ENCODE data around the gene UBAC1.

UBAC1 gene

DNA sequence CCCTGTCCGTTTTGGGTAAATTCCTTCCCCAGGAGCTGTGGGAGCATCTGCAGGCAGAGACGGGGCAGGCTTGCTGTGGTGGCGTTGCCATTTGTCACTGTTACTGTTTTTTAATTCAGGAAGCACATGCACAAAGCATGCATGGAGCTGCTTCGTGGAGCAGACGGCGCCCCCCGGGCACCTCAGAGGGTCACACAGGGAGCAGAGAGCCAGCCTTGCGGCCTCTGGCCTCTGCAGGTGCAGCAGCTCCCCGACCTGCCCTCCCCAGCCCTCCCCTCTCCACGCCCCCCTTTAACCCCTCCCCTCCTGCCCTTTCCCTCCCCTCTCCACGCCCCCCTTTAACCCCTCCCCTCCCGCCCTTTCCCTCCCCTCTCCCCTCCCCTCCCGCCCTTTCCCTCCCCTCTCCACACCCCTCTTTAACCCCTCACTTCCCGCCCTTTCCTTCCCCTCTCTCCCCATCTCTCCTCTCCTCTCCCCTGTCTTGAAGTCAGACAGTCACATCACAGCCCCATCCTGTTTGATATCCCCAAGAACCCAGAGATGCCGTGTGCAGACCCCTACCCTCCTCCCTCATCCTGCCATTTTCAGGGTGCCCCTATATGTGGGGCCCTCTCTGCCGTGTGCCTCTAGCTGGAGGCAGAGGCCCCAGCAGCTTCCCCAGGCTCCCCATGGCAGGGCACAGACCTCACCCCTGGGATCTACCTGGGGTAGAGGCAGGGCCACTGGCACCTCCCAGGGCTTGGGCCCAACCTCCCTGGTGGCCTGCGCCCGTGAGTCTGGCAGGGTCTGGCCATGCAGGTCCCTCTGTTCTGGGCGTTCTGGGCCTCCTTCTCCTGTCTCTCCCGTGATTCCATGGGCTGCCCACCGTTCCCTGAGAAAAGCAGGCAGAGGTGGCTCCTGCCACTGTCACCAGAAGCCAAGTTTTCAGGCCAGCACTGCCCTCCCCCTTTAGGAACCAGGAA lies 29.6 kb upstream of the UBAC1 start:
- TF ChIP-seq, protein P1, sequence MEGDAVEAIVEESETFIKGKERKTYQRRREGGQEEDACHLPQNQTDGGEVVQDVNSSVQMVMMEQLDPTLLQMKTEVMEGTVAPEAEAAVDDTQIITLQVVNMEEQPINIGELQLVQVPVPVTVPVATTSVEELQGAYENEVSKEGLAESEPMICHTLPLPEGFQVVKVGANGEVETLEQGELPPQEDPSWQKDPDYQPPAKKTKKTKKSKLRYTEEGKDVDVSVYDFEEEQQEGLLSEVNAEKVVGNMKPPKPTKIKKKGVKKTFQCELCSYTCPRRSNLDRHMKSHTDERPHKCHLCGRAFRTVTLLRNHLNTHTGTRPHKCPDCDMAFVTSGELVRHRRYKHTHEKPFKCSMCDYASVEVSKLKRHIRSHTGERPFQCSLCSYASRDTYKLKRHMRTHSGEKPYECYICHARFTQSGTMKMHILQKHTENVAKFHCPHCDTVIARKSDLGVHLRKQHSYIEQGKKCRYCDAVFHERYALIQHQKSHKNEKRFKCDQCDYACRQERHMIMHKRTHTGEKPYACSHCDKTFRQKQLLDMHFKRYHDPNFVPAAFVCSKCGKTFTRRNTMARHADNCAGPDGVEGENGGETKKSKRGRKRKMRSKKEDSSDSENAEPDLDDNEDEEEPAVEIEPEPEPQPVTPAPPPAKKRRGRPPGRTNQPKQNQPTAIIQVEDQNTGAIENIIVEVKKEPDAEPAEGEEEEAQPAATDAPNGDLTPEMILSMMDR (IDR thresholded peaks at IDR 0.05; ENCODE audit: borderline replicate concordance, control extremely low read depth, extremely low read depth, insufficient read depth, missing control alignments) = no peak
- peak; percentile 78 for DNase-seq (ENCODE audit: low spot score)
- in situ Hi-C loops (cut with MboI; ENCODE audit: low sequenced_read_pairs, unreplicated experiment) = no loop called here

DNA sequence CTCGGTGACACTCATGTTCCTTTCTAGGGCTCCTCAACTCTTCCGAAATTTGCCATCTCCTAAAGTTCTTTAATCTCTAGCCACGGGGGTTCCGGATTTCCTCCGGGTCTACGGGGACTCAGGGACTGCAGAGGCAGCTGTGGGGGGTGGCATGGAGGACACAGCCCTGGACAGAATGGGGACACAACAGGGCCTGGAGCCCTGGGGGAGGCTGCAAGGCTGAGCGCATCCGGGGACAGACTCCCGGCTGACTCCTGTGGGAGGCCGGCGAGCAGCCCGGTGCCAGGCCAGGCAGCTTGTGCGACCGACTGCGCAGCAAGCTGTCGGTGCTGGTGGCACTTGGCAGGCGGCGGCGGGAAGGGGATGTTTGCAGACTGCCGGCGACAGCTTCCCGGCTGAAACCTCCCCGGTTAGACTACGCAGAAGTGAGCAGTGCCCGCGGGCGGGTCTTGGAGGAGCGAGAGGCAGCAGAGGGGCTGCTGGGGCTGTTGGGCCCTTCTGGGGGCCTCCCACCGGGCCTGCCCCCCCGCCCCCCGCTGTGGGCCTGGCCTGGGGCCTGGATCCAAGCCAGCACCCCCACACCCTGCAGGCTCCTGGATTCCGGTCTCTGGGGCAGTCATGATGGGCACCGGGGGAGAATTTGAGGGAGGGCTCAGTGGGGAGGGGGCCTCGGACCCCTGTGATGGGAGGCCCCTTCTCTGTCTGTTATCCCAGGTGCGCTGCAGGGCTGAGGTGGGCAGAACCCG lies 28.7 kb upstream of the UBAC1 start:
- DNase-seq (ENCODE audit: low spot score) = no peak
- TF ChIP-seq, protein P1 (IDR thresholded peaks at IDR 0.05; ENCODE audit: borderline replicate concordance, control extremely low read depth, extremely low read depth, insufficient read depth, missing control alignments) = no peak
- in situ Hi-C loops (cut with MboI; ENCODE audit: low sequenced_read_pairs, unreplicated experiment) = no loop called here

DNA sequence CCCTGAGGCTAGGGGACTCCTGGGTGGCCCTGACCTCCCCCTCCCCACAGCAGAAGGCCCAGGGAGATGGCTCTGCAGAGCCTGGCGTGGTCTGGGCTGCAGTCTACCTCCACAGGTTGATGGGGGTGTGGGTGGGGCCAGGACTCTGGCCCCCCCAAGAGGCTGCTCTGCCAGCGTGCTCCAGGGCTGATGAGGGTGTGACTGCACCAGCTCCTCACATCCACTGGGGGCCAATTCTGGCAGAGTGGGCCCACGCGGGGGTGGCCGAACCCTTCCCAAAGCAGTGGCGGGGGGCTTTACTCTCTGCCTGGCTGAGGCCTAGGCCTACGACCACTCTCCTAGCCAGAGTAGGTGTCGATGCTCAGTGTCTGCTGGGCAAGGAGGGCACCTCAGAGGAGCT lies 28.0 kb upstream of the UBAC1 start:
- DNase-seq (ENCODE audit: low spot score) = no peak
- TF ChIP-seq, protein P1 (IDR thresholded peaks at IDR 0.05; ENCODE audit: borderline replicate concordance, control extremely low read depth, extremely low read depth, insufficient read depth, missing control alignments) = no peak
- in situ Hi-C loops (cut with MboI; ENCODE audit: low sequenced_read_pairs, unreplicated experiment) = no loop called here

DNA sequence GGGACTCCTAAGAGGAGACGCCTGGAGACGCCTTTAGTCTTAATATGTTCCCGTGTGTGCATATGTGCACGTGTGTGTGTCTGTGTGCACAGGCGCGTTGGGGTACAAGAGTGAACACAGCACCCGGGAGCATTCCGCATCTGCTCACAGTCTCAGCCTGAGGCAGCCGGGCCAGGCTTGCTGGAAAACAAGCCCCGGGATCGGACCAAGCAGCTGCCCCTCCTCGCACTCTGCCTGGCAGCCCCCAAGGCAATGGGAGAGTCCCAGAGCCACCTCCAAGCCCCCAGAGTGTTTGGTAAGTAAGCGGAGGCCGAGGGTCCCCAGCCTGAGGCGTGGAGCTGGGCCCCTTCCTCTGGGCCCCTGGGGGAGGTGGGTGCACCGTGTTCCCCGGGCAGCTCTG lies 27.3 kb upstream of the UBAC1 start:
- no peak for DNase-seq (ENCODE audit: low spot score)
- TF ChIP-seq, protein P1 (IDR thresholded peaks at IDR 0.05; ENCODE audit: borderline replicate concordance, control extremely low read depth, extremely low read depth, insufficient read depth, missing control alignments) = no peak
- in situ Hi-C loops (cut with MboI; ENCODE audit: low sequenced_read_pairs, unreplicated experiment) = no loop called here

DNA sequence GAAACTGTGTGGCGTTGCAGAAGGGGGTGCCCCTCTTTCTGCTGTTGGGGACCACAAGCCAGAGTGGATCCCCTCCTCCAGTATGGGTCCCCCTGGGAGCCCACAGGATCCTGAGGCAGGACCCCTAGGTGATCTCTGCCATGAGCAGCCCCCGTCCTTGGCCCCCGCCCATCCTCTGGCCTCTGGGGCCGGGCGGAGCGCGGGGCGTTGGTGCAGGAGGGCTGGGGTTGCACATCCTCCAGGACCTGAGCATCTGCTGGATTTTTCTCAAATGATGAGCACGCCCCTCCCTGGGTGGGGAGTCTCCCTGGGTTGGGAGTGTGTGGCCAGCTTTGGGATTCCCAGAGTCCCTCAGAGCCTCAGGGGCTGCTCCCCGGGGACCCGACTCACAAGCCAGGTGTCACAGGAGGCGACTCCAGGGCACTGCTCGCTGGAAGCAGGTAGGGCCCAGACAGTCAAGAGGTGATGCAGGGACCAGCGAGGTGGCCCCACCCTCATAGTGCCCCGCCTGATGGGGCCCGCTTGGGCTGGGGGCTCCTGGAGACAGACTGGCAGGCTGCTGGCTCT lies 26.7 kb upstream of the UBAC1 start:
- in situ Hi-C loops (cut with MboI; ENCODE audit: low sequenced_read_pairs, unreplicated experiment) = no loop called here
- TF ChIP-seq, protein P1 (IDR thresholded peaks at IDR 0.05; ENCODE audit: borderline replicate concordance, control extremely low read depth, extremely low read depth, insufficient read depth, missing control alignments) = no peak
- no peak for DNase-seq (ENCODE audit: low spot score)

DNA sequence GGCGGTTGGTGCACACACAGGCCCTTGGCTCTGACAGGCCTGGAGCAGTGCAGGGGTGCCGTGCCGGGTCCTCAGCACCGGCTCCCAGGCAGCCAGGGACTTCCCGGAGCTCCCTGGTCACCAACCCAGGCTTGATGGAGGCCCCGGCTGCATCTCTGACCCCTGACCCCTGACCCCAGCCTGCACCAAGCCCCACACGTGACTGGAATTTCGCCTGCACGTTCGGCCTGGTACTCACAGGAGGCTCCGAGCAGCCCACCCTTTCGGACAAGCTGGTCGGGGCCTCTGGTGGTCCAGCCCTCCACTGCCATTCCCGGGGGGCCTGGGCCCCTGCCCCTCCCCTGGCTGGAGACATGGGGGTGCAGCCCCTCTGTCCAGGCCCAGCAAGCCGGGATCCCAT lies 25.4 kb upstream of the UBAC1 start:
- TF ChIP-seq, protein P1 (IDR thresholded peaks at IDR 0.05; ENCODE audit: borderline replicate concordance, control extremely low read depth, extremely low read depth, insufficient read depth, missing control alignments) = no peak
- no peak for DNase-seq (ENCODE audit: low spot score)

More for the DNA sequence above, 25.4 kb upstream of the UBAC1 start:
- in situ Hi-C loops (cut with MboI; ENCODE audit: low sequenced_read_pairs, unreplicated experiment) = no loop called here
